WI38 (cell line): ENCODE data around the gene TMEM19.

ENCODE experiments used
- H3K4me3 ChIP-seq: 2 replicates; pipeline ENCODE4 v1.5.1; 2011; ENCODE audit warnings: low read depth, mild to moderate bottlenecking, control low read depth, low read length
- CTCF ChIP-seq: IDR thresholded peaks from 2 replicates; pipeline ENCODE4 v1.5.1; 2012; ENCODE audit warnings: low read depth, mild to moderate bottlenecking, control low read depth, low read length

TMEM19 gene

GRCh38 chr12:71645268-71645667 is 40.6 kb upstream of the TMEM19 start:
- H3K4me3 ChIP-seq, result no peak overlapping the region
- no peak for TF ChIP-seq CTCF

- TF ChIP-seq CTCF, result no peak
- H3K4me3 ChIP-seq, result no peak overlapping the region
Observed at GRCh38 chr12:71646512-71646911, 39.4 kb upstream of the TMEM19 start.

GRCh38 chr12:71648537-71648936 is 37.3 kb upstream of the TMEM19 start:
- H3K4me3 ChIP-seq, result no peak overlapping the region

GRCh38 chr12:71649401-71649800 is 36.5 kb upstream of the TMEM19 start:
- H3K4me3 ChIP-seq, result no peak overlapping the region
- TF ChIP-seq CTCF, result no peak

More at GRCh38 chr12:71648537-71648936, 37.3 kb upstream of the TMEM19 start:
- TF ChIP-seq CTCF, result no peak

GRCh38 chr12:71652656-71653055 is 33.2 kb upstream of the TMEM19 start:
- H3K4me3 ChIP-seq, result no peak overlapping the region
- TF ChIP-seq CTCF, result no peak

- TF ChIP-seq CTCF, result no peak
Observed at GRCh38 chr12:71653137-71653536, 32.7 kb upstream of the TMEM19 start.

GRCh38 chr12:71654200-71654599 is 31.7 kb upstream of the TMEM19 start:
- TF ChIP-seq CTCF, result no peak
- H3K4me3 ChIP-seq, result no peak overlapping the region

More at GRCh38 chr12:71653137-71653536, 32.7 kb upstream of the TMEM19 start:
- H3K4me3 ChIP-seq, result no peak overlapping the region
